VCaP (cell line): Measurements from ENCODE around the gene CCR5.

Experiments
- H3K27ac ChIP-seq: fragments of 450-650 bp; 2 replicates; pipeline ENCODE4 v1.5.1; 2017
- CTCF ChIP-seq: fragments of 450-650 bp; conservative IDR thresholded peaks from 2 replicates; pipeline ENCODE4 v1.5.1; 2017; ENCODE audit warnings: mild to moderate bottlenecking, moderate library complexity

The CCR5 gene

GRCh38 chr3:46413951-46414350, 43.2 kb downstream of the CCR5 start:
- no peak for TF ChIP-seq CTCF
- no peak overlapping the region for H3K27ac ChIP-seq

GRCh38 chr3:46414739-46415138, 44.0 kb downstream of the CCR5 start:
- no peak for TF ChIP-seq CTCF
- H3K27ac ChIP-seq: no peak overlapping the region

GRCh38 chr3:46416125-46416810, 45.5 kb downstream of the CCR5 start:
- no peak for TF ChIP-seq CTCF
- H3K27ac ChIP-seq: no peak overlapping the region

- TF ChIP-seq CTCF: no peak
- no peak overlapping the region for H3K27ac ChIP-seq
Measured at GRCh38 chr3:46416811-46417510, 46.2 kb downstream of the CCR5 start.

- no peak overlapping the region for H3K27ac ChIP-seq
- no peak for TF ChIP-seq CTCF
Measured at GRCh38 chr3:46417841-46418611, 47.3 kb downstream of the CCR5 start.

- no peak for TF ChIP-seq CTCF
- no peak overlapping the region for H3K27ac ChIP-seq
Measured at GRCh38 chr3:46419816-46420215, 49.1 kb downstream of the CCR5 start.

- no peak overlapping the region for H3K27ac ChIP-seq
- no peak for TF ChIP-seq CTCF
Measured at GRCh38 chr3:46420931-46421330, 50.2 kb downstream of the CCR5 start.
